H9 (cell line): ENCODE results near the gene GPX2. TPM values are rescaled to one million over a fixed set of nuclear protein-coding genes. Genes with fewer than 3 reads are reported as not detected.

Source experiments
- DNase-seq: peaks from one replicate; pipeline ENCODE4 v3.0.0-alpha.2; 2017
- H2AFZ ChIP-seq: one replicate; pipeline ENCODE4 v1.6.1; 2013; ENCODE audit warnings: mild to moderate bottlenecking, low read length, control low read depth, moderate library complexity
- H2AK5ac ChIP-seq: 2 replicates; pipeline ENCODE4 v1.6.1; 2013; ENCODE audit warnings: low read length, control low read depth, mixed read lengths; ENCODE audit not compliant: insufficient read length
- H2BK120ac ChIP-seq: one replicate; pipeline ENCODE4 v1.6.1; 2013; ENCODE audit warnings: low read depth, mild to moderate bottlenecking, low read length, control low read depth, inconsistent platforms; ENCODE audit not compliant: poor library complexity, severe bottlenecking
- H2BK12ac ChIP-seq: 2 replicates; pipeline ENCODE4 v1.6.1; 2013; ENCODE audit warnings: low read length, control low read depth, mixed read lengths, low read depth; ENCODE audit not compliant: insufficient read length
- H2BK15ac ChIP-seq: 2 replicates; pipeline ENCODE4 v1.6.1; 2013; ENCODE audit warnings: low read depth, low read length, control low read depth
- H2BK20ac ChIP-seq: one replicate; pipeline ENCODE4 v1.6.1; 2013; ENCODE audit warnings: low read depth, mild to moderate bottlenecking, low read length, control low read depth, inconsistent platforms; ENCODE audit not compliant: poor library complexity, severe bottlenecking
- H2BK5ac ChIP-seq: 2 replicates; pipeline ENCODE4 v1.6.1; 2013; ENCODE audit warnings: low read length, control low read depth, mixed read lengths; ENCODE audit not compliant: insufficient read length
- H3K14ac ChIP-seq: 2 replicates; pipeline ENCODE4 v1.6.1; 2013; ENCODE audit warnings: low read length, control low read depth; ENCODE audit not compliant: insufficient read depth
- H3K18ac ChIP-seq: 2 replicates; pipeline ENCODE4 v1.6.1; 2013; ENCODE audit warnings: low read depth, mild to moderate bottlenecking, mixed read lengths, low read length, control low read depth; ENCODE audit not compliant: insufficient read length
- H3K23ac ChIP-seq: 2 replicates; pipeline ENCODE4 v1.6.1; 2013; ENCODE audit warnings: low read length, control low read depth, mixed read lengths, low read depth; ENCODE audit not compliant: insufficient read length
- H3K23me2 ChIP-seq: 2 replicates; pipeline ENCODE4 v1.6.1; 2013; ENCODE audit warnings: low read depth, mild to moderate bottlenecking, mixed read lengths, low read length, control low read depth; ENCODE audit not compliant: insufficient read length, poor library complexity, severe bottlenecking
- H3K27ac ChIP-seq: 2 replicates; pipeline ENCODE4 v1.5.1; 2013; ENCODE audit warnings: low read length, control low read depth, mixed read lengths, low read depth; ENCODE audit not compliant: insufficient read length
- H3K27me3 ChIP-seq: 2 replicates; pipeline ENCODE4 v1.6.1; 2013; ENCODE audit warnings: low read length, control low read depth, inconsistent platforms; ENCODE audit not compliant: insufficient read depth
- H3K4ac ChIP-seq: 2 replicates; pipeline ENCODE4 v1.6.1; 2013; ENCODE audit warnings: low read depth, mild to moderate bottlenecking, control low read depth, inconsistent platforms, low read length, moderate library complexity
- H3K4me1 ChIP-seq: 2 replicates; pipeline ENCODE4 v1.6.1; 2013; ENCODE audit warnings: low read length, control low read depth, inconsistent platforms; ENCODE audit not compliant: insufficient read depth
- H3K4me2 ChIP-seq: 2 replicates; pipeline ENCODE4 v1.6.1; 2013; ENCODE audit warnings: low read length, control low read depth, mixed read lengths; ENCODE audit not compliant: insufficient read length, insufficient read depth
- H3K56ac ChIP-seq: 2 replicates; pipeline ENCODE4 v1.6.1; 2013; ENCODE audit warnings: low read depth, mild to moderate bottlenecking, mixed read lengths, low read length, control low read depth; ENCODE audit not compliant: insufficient read length
- H3K79me1 ChIP-seq: 2 replicates; pipeline ENCODE4 v1.6.1; 2013; ENCODE audit warnings: low read depth, mild to moderate bottlenecking, moderate library complexity, low read length, control low read depth, inconsistent platforms; ENCODE audit not compliant: insufficient read depth, poor library complexity, severe bottlenecking
- H3K79me2 ChIP-seq: 2 replicates; pipeline ENCODE4 v1.6.1; 2013; ENCODE audit warnings: low read length, control low read depth, inconsistent platforms; ENCODE audit not compliant: insufficient read depth
- H3K9ac ChIP-seq: 2 replicates; pipeline ENCODE4 v1.6.1; 2013; ENCODE audit warnings: low read length, control low read depth, mixed read lengths; ENCODE audit not compliant: insufficient read length; ENCODE audit errors: extremely low read depth
- H3K9me3 ChIP-seq: one replicate; pipeline ENCODE4 v1.6.1; 2013; ENCODE audit warnings: low read depth, low read length, inconsistent platforms; ENCODE audit not compliant: control insufficient read depth
- H3T11ph ChIP-seq: one replicate; pipeline ENCODE4 v1.6.1; 2013; ENCODE audit warnings: mild to moderate bottlenecking, low read length, control low read depth, inconsistent platforms
- H4K20me1 ChIP-seq: one replicate; pipeline ENCODE4 v1.6.1; 2013; ENCODE audit not compliant: control insufficient read depth, insufficient read length, insufficient read depth
- H4K5ac ChIP-seq: 2 replicates; pipeline ENCODE4 v1.6.1; 2013; ENCODE audit warnings: low read depth, mild to moderate bottlenecking, mixed read lengths, low read length, control low read depth; ENCODE audit not compliant: insufficient read length
- H4K8ac ChIP-seq: replicated peaks from 2 replicates; pipeline ENCODE4 v1.6.1; 2013; ENCODE audit warnings: low read length, control low read depth, mixed read lengths, low read depth; ENCODE audit not compliant: insufficient read length
- H4K91ac ChIP-seq: 2 replicates; pipeline ENCODE4 v1.6.1; 2013; ENCODE audit warnings: low read depth, mild to moderate bottlenecking, moderate library complexity, mixed read lengths, low read length, control low read depth; ENCODE audit not compliant: insufficient read length
- H3K27ac Mint-ChIP-seq, 3 experiments: 2 replicates in 2 of 3; 3 replicates in 1 of 3; pipeline ENCODE4 v1.8.0; 2020 to 2021; ENCODE audit warnings: mixed read lengths in 3 of 3, mild to moderate bottlenecking in 1 of 3, moderate library complexity in 1 of 3
- H3K27me3 Mint-ChIP-seq: 2 replicates; pipeline ENCODE4 v1.8.0; 2021; ENCODE audit warnings: low read depth, mild to moderate bottlenecking, moderate library complexity, mixed read lengths
- H3K36me3 Mint-ChIP-seq, 3 experiments: 2 replicates in 2 of 3; 3 replicates in 1 of 3; pipeline ENCODE4 v1.8.0; 2020 to 2021; ENCODE audit warnings: low read depth in 3 of 3, mixed read lengths in 3 of 3; ENCODE audit not compliant: insufficient read depth in 1 of 3
- H3K4me1 Mint-ChIP-seq, 2 experiments: 2 replicates each; pipeline ENCODE4 v1.8.0; 2020; ENCODE audit warnings: mixed read lengths in 2 of 2
- H3K4me3 Mint-ChIP-seq, 2 experiments: 2 replicates in 1 of 2; 3 replicates in 1 of 2; pipeline ENCODE4 v1.8.0; 2020 to 2021; ENCODE audit warnings: mild to moderate bottlenecking in 2 of 2, mixed read lengths in 2 of 2, moderate library complexity in 1 of 2
- H3K9me3 Mint-ChIP-seq, 2 experiments: 2 replicates in 1 of 2; 3 replicates in 1 of 2; pipeline ENCODE4 v1.8.0; 2020; ENCODE audit warnings: mild to moderate bottlenecking in 2 of 2, mixed read lengths in 2 of 2, moderate library complexity in 1 of 2
- WGBS: extraction: QIAGEN DNeasy Blood & Tissue Kit; methylation state at CpG from one replicate; pipeline ENCODE4 v1.1.7; 2013; ENCODE audit warnings: missing lambda C conversion rate, low lambda C conversion rate, mixed read lengths; ENCODE audit not compliant: insufficient read length; ENCODE audit errors: extremely low coverage; 5-methylcytosine and 5-hydroxymethylcytosine counted together
- total RNA-seq: library from RNA; stranded (reverse); gene quantifications from 2 replicates; pipeline ENCODE4 v1.2.1, GENCODE V29; 2021
- TF ChIP-seq, protein P1 (sequence below): fragments of 200-600 bp; sonication (generic); conservative IDR thresholded peaks from 3 replicates; pipeline ENCODE4 v1.8.0; 2021; ENCODE audit warnings: antibody characterized with exemption, mild to moderate bottlenecking

Gene GPX2
- total RNA-seq, 1 experiment from 2014 or later: 0.79 TPM

- no peaks in the 10 kb centered on the region for H3K9me3 ChIP-seq
- no peak overlapping the region for H3K27ac ChIP-seq
- no peak overlapping the region for H3K4me2 ChIP-seq
- H2BK12ac ChIP-seq: no peak overlapping the region
- H4K91ac ChIP-seq: no peak overlapping the region
- TF ChIP-seq, protein P1, sequence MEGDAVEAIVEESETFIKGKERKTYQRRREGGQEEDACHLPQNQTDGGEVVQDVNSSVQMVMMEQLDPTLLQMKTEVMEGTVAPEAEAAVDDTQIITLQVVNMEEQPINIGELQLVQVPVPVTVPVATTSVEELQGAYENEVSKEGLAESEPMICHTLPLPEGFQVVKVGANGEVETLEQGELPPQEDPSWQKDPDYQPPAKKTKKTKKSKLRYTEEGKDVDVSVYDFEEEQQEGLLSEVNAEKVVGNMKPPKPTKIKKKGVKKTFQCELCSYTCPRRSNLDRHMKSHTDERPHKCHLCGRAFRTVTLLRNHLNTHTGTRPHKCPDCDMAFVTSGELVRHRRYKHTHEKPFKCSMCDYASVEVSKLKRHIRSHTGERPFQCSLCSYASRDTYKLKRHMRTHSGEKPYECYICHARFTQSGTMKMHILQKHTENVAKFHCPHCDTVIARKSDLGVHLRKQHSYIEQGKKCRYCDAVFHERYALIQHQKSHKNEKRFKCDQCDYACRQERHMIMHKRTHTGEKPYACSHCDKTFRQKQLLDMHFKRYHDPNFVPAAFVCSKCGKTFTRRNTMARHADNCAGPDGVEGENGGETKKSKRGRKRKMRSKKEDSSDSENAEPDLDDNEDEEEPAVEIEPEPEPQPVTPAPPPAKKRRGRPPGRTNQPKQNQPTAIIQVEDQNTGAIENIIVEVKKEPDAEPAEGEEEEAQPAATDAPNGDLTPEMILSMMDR: no peak
- H3K18ac ChIP-seq: no peak overlapping the region
- H3K27me3 Mint-ChIP-seq: peaks cover 16% of the 10 kb centered on the region
- peak overlapping the region in 1 of 3 experiments; percentile 47; a peak in 2 of 7 replicates for H3K27ac Mint-ChIP-seq
- H3K36me3 Mint-ChIP-seq: peaks cover 19 to 24% (median 22%) of the 10 kb centered on the region in 3 experiments; a peak in 6 of 7 replicates
- H3K4ac ChIP-seq: no peak overlapping the region
- no peaks in the 10 kb centered on the region for H3K79me1 ChIP-seq
- DNase-seq: no peak
- H2BK15ac ChIP-seq: no peak overlapping the region
- H3K4me3 Mint-ChIP-seq: no peak overlapping the region
- H3K23me2 ChIP-seq: no peaks in the 10 kb centered on the region
- no peak overlapping the region for H2BK120ac ChIP-seq
- no peak overlapping the region for H2AFZ ChIP-seq
- H3K23ac ChIP-seq: no peak overlapping the region
- no peaks in the 10 kb centered on the region for H4K20me1 ChIP-seq
- no peak overlapping the region for H3K14ac ChIP-seq
- H3K56ac ChIP-seq: no peak overlapping the region
- no peak overlapping the region for H2AK5ac ChIP-seq
- no peaks in the 10 kb centered on the region for H3K27me3 ChIP-seq
- no peak overlapping the region for H3K9ac ChIP-seq
- no peak overlapping the region for H2BK5ac ChIP-seq
- H3K4me1 ChIP-seq: peaks cover 20% of the 10 kb centered on the region; the same call in 1 of the 2 replicates
- H3K79me2 ChIP-seq: no peaks in the 10 kb centered on the region; the same call in 1 of the 2 replicates
- H4K5ac ChIP-seq: no peak overlapping the region
- H4K8ac ChIP-seq: no peak overlapping the region
- no CpG with 5 or more reads among the region's 2 CpGs for WGBS
- no peak overlapping the region for H3T11ph ChIP-seq
- H2BK20ac ChIP-seq: no peak overlapping the region
- H3K9me3 Mint-ChIP-seq: no peaks in the 10 kb centered on the region
- peaks cover 45 to 46% of the 10 kb centered on the region in 2 experiments for H3K4me1 Mint-ChIP-seq
Observed at GRCh38 chr14:64966976-64967375, 24.4 kb upstream of the GPX2 start.
